ENCODE data around the gene LTBP3. TPM values are rescaled to one million over a fixed set of nuclear protein-coding genes. Genes with fewer than 3 reads are reported as not detected.

LTBP3 gene
- total RNA-seq, 1 experiment from 2014 or later = 166 TPM

GRCh38 chr11:65590240-65590738 is 32.1 kb upstream of the LTBP3 start:
- no peak overlapping the region for H3K4me3 Mint-ChIP-seq (ENCODE audit: low read depth, unreplicated experiment)
- CTCF ChIA-PET = interaction anchor here (1.0 kb wide), 1 partner anchor 49 kb away, joined by 3 read pairs; no protein-coding TSS in a partner anchor
- no peaks in the 10 kb centered on the region for H3K27me3 Mint-ChIP-seq (ENCODE audit: unreplicated experiment)
- no peak for DNase-seq
- TF ChIP-seq CTCF (IDR thresholded peaks at IDR 0.05; ENCODE audit: unreplicated experiment) = no peak
- H3K4me1 Mint-ChIP-seq (ENCODE audit: low read depth, unreplicated experiment) = peaks cover 16% of the 10 kb centered on the region
- no TSS peak for BruUV-seq (replicated peaks)
- H3K27ac Mint-ChIP-seq (ENCODE audit: unreplicated experiment) = no peak overlapping the region
- no peaks in the 10 kb centered on the region for H3K9me3 Mint-ChIP-seq (ENCODE audit: low read depth, unreplicated experiment)
- peaks cover 49% of the 10 kb centered on the region for H3K36me3 Mint-ChIP-seq (ENCODE audit: insufficient read depth, unreplicated experiment)
- intact Hi-C loops (cut with micrococcal nuclease; ENCODE audit: unreplicated experiment) = no loop called here

GRCh38 chr11:65589444-65590239 is 31.5 kb upstream of the LTBP3 start:
- Mint-ChIP-seq H3K27ac (ENCODE audit: unreplicated experiment) (no peak overlapping the region), H3K4me1 (ENCODE audit: low read depth, unreplicated experiment) (peaks cover 16% of the 10 kb centered on the region), H3K9me3 (ENCODE audit: low read depth, unreplicated experiment) (no peaks in the 10 kb centered on the region), H3K4me3 (ENCODE audit: low read depth, unreplicated experiment) (no peak overlapping the region), H3K36me3 (ENCODE audit: insufficient read depth, unreplicated experiment) (peaks cover 45% of the 10 kb centered on the region), H3K27me3 (ENCODE audit: unreplicated experiment) (no peaks in the 10 kb centered on the region)
- TF ChIP-seq CTCF (IDR thresholded peaks at IDR 0.05; ENCODE audit: unreplicated experiment) = no peak
- intact Hi-C loops (cut with micrococcal nuclease; ENCODE audit: unreplicated experiment) = no loop called here
- no TSS peak for BruUV-seq (replicated peaks)
- DNase-seq = no peak
- CTCF ChIA-PET = interaction anchor here (1.0 to 1.1 kb wide), 2 partner anchors 48 to 49 kb away, joined by 3 read pairs; no protein-coding TSS in a partner anchor

- Mint-ChIP-seq H3K36me3 (ENCODE audit: insufficient read depth, unreplicated experiment) (peaks cover 51% of the 10 kb centered on the region), H3K4me3 (ENCODE audit: low read depth, unreplicated experiment) (no peak overlapping the region), H3K4me1 (ENCODE audit: low read depth, unreplicated experiment) (peaks cover 16% of the 10 kb centered on the region), H3K9me3 (ENCODE audit: low read depth, unreplicated experiment) (no peaks in the 10 kb centered on the region), H3K27ac (ENCODE audit: unreplicated experiment) (peak overlapping the region; percentile 56), H3K27me3 (ENCODE audit: unreplicated experiment) (no peaks in the 10 kb centered on the region)
- TF ChIP-seq CTCF (IDR thresholded peaks at IDR 0.05; ENCODE audit: unreplicated experiment) = peak; percentile 50
- CTCF ChIA-PET = interaction anchor here (0.7 to 1.1 kb wide), 4 partner anchors 11 to 46 kb away, joined by 3 to 5 read pairs (median 3); partner anchors contain the start of gene EHBP1L1
- BruUV-seq (replicated peaks) = no TSS peak
- intact Hi-C loops (cut with micrococcal nuclease; ENCODE audit: unreplicated experiment) = no loop called here
- peak; percentile 64 for DNase-seq
These were observed 30.3 kb upstream of the LTBP3 start for GRCh38 chr11:65588199-65589054.

GRCh38 chr11:65586676-65587075 is 28.5 kb upstream of the LTBP3 start:
- Mint-ChIP-seq H3K4me3 (ENCODE audit: low read depth, unreplicated experiment) (no peak overlapping the region), H3K27me3 (ENCODE audit: unreplicated experiment) (no peaks in the 10 kb centered on the region), H3K9me3 (ENCODE audit: low read depth, unreplicated experiment) (no peaks in the 10 kb centered on the region), H3K36me3 (ENCODE audit: insufficient read depth, unreplicated experiment) (peaks cover 49% of the 10 kb centered on the region), H3K4me1 (ENCODE audit: low read depth, unreplicated experiment) (peaks cover 16% of the 10 kb centered on the region), H3K27ac (ENCODE audit: unreplicated experiment) (no peak overlapping the region)
- intact Hi-C loops (cut with micrococcal nuclease; ENCODE audit: unreplicated experiment) = no loop called here
- CTCF ChIA-PET = no interaction called here
- TF ChIP-seq CTCF (IDR thresholded peaks at IDR 0.05; ENCODE audit: unreplicated experiment) = no peak
- DNase-seq = no peak
- BruUV-seq (replicated peaks) = no TSS peak
